GM19043 (cell line): Measurements from ENCODE around the gene RCBTB1.
"Not testable (repeated sequence)": the region's sequence is repeated elsewhere in the genome, so short reads cannot be mapped to it uniquely, and the experiment has no call there.

Source experiments
- ATAC-seq: cut with Tn5 transposase; IDR thresholded peaks from one replicate; pipeline ENCODE4 v1.9.1; 2021; ENCODE audit warnings: low read depth; ENCODE audit not compliant: unreplicated experiment

The RCBTB1 gene

DNA sequence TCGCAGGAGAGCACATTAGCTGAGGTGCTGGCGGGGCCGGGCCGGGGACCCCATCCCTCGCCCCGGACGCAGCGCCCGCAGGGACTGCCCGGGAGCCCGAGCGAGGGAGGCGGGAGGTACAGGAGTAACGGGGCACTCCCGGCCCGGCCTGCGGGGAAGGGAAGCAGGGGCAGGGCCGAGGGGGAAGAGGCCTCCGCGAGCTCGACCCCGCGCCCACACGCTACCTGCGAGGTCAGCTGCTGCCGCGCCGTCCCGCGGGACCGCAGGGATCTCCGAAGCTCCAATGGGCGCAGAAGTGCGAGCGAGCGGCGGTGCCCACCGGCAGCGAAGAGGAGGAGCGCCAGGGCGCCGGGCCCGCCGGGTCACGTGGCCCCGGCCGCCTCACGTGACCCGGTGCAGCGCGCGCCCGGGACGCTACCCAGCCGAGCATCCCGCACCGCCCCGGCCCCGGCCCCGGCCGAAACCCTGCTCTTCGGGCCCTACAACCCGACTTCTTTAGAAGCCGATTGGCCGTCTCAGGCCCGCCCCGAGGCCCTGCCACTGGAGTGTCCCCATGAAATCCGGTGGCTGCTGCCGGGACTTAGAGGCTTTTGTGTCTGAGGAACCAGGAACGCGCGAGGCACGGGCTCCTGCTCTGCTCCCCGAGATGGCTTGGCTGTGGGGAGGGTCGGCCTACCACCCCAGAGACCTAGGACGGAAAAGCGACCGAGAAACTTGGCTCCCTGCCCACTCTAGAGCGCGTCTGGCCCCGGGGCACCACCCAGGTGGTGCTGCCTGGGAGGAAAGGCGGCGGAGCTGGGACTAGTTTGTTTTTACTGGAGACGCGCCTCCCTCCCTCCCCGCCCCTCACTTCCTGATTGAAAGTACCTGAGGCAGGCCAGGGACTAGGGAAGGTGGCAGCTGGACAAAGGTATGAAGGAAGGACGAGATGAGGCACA is at the start of gene RCBTB1:
RCBTB1 (minus strand) TSS at position 339 of the 938 bp plus-strand sequence. CDS start 18,279 bp downstream, outside the sequence.
- ATAC-seq: peak; percentile 83

- no peak for ATAC-seq
Measured at GRCh38 chr13:49633710-49634109, 48.4 kb upstream of the RCBTB1 start.

DNA sequence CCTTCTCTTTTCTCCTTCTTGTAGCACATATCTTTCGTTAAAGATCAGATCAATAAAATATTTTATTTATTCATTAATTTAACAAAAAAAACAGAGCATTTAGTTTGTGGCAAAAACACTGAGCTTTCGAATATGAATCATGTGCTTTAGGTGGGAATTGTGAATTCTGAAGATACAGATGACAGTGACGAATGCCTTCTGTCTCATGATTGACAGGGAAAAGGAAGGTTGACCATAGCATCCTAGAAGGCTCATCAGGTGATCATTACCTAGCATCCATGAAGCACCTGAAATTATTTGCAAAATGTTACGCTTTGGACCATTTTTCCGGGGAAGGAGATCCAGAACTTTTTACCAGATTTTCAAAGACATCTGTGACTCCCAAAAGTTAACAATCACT is 46.8 kb upstream of the RCBTB1 start:
- ATAC-seq: no peak

DNA sequence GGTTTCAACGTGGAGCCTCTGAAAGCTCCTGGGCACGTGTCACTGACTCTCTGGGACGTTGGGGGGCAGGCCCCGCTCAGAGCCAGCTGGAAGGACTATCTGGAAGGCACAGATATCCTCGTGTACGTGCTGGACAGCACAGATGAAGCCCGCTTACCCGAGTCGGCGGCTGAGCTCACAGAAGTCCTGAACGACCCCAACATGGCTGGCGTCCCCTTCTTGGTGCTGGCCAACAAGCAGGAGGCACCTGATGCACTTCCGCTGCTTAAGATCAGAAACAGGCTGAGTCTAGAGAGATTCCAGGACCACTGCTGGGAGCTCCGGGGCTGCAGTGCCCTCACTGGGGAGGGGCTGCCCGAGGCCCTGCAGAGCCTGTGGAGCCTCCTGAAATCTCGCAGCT is 45.2 kb upstream of the RCBTB1 start:
- no peak for ATAC-seq

- no peak for ATAC-seq
Measured at GRCh38 chr13:49629947-49630346, 44.6 kb upstream of the RCBTB1 start.

GRCh38 chr13:49629196-49629938 is 44.0 kb upstream of the RCBTB1 start:
- ATAC-seq: no peak

GRCh38 chr13:49627831-49628652 is 42.7 kb upstream of the RCBTB1 start, which contains the start of gene ARL11:
ARL11 (plus strand) TSS chr13:49628507; CDS start chr13:49630448, 1,941 bp downstream.
- ATAC-seq: peak; percentile 86

GRCh38 chr13:49625392-49626079 is 40.2 kb upstream of the RCBTB1 start:
- ATAC-seq: no peak

- ATAC-seq: no peak
Measured at GRCh38 chr13:49624229-49624628, 38.9 kb upstream of the RCBTB1 start.

DNA sequence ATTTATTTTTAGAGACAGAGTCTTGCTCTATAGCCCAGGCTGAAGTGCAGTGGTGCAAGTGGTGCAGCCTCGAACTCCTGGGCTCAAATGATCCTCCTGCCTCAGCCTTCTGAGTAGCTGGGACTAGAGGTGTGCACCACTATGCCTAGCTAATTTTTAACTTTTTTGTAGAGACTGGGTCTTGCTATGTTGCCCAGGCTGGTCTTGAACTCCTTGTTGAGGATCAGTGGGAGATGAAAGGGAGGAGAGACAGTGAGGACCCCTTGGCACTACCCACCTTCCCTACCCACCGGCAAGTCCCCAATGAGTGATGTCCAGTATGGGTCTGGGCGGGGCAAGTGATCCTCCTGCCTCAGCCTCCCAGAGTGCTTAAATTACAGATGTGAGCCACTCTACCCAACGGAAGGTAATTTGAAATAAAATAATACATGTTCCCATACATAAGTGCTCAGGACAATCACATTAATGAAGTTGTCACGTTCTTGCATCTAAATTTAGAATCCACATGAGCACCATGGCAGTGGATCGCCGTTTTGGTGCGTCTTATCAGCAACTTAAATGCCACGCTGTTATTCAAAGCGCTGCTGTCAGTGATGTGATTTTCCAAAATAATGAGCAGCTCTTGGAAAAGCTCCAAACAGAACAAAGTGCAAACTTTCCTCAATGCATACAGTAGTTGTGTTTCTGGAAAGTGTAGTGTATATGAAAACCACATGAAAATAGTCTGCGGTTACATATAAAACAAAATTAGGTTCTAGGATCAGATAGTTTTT is 37.0 kb upstream of the RCBTB1 start:
- no peak for ATAC-seq

- peak; percentile 88 for ATAC-seq
Measured at GRCh38 chr13:49620170-49620621, 34.8 kb upstream of the RCBTB1 start.

GRCh38 chr13:49616676-49617065 is 31.3 kb upstream of the RCBTB1 start:
- ATAC-seq: no peak

DNA sequence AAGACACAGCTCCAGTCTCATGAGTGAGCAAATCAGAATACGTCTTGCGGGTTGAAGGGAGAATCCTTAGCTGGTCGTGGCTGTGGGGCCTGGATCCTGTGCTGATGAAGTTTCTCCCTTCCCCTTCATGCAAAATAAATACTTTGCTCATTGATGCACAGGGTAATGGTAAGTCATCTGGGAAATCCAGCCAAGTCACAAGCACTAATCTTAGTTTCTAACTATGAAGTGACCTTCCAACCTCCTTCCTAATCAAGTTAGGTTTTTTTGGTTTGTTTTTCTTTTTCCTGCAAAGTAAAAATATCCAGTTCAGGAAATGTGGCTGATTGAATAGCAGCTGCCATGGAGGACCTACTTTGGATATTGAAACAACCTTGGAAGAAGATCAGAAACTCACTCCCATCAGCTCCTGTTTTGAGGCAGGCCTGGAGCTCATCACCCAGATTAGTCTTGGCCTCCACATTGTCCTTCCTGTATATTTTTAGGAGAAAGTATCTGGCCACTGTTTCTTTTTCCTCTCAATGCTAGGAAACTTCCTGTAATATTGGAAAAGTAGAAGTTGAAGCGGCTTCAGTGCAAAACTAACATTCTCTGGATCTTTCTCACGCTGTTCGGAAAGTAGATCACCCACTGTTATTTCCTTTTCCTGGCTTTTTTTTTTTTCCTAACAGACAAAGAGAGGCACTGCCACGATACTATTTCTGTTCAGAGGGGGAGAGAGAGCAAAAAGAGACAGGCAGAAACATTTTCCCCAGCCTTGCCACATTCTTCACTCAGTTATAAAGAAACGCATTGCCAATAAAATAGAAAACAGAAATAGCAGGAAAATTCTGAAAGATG is 30.7 kb upstream of the RCBTB1 start:
- no peak for ATAC-seq

GRCh38 chr13:49612042-49612441 is 26.7 kb upstream of the RCBTB1 start:
- not testable (repeated sequence) for ATAC-seq

DNA sequence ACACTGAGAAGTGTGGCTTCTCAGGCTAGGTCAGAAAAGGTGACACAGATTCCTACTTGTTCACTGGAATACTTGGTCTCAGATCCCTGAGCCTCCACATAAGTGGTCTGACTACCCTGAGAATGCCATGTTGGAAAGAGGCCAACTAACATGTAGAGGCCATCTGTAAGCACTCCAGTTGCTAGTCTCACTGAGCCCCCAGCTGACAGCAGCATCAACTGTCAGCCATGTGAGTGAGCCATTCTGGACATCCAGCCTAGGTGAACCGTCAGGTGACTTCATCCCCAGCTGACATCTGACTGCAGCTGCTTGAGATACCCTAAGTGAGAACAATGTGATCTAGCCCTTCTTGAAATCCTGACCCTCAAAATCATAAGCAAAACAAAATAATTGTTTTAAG is 24.8 kb upstream of the RCBTB1 start:
- no peak for ATAC-seq

- no peak for ATAC-seq
Measured at GRCh38 chr13:49608651-49609331, 23.4 kb upstream of the RCBTB1 start.

DNA sequence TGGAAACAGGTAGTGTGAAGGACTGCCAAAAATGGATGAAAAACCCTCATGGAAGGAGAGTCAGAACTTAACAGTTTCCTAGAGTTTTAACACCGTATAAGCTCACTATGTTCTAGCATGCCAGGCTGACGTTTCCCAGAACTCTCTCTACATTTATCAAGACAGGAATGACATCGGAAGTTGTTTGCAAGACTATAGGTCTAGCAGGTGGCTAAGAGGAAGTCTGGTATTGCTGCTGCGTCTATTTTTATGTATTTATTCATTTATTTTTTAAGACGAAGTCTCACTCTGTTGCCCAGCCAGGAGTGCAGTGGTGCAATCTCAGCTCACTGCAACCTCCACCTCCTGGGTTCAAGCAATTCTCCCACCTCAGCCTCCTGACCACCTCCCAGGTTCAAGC is 22.4 kb upstream of the RCBTB1 start:
- ATAC-seq: no peak
